PC-3 (cell line): ENCODE data around the gene DNM1L. TPM values are rescaled to one million over a fixed set of nuclear protein-coding genes. Genes with fewer than 3 reads are reported as not detected.
A peak's percentile ranks its signal among the peaks of the same experiment; 100 is the strongest.

Experiments
- ATAC-seq: fragments of 200-7000 bp; cut with Tn5 transposase; 2 replicates; pipeline ENCODE4 v1.9.1; 2020; ENCODE audit warnings: mild to moderate bottlenecking, moderate library complexity
- BruUV-seq: library from RNA; stranded (reverse); fragments of 400-500 nt; replicated peaks from 2 replicates; lab custom pipeline; 2021; lab: Mats Ljungman, UMichigan
- CTCF ChIA-PET: fragments of 300-600 bp; sonication (Branson Sonifier 250); formaldehyde crosslinking; loops from one replicate; lab custom pipeline; 2022; ENCODE audit warnings: antibody characterized with exemption; lab: Charles Lee
- POLR2A ChIA-PET: fragments of 300-600 bp; sonication (Branson Sonifier 250); formaldehyde crosslinking; loops from one replicate; lab custom pipeline; 2022; ENCODE audit warnings: antibody characterized with exemption; ENCODE audit not compliant: unreplicated experiment; lab: Charles Lee
- DNase-seq: peaks from one replicate; pipeline ENCODE4 v3.0.0-alpha.2; 2015
- H2AFZ ChIP-seq: fragments of 300-600 bp; sonication (generic); 2 replicates; pipeline ENCODE4 v1.6.0; 2016; ENCODE audit warnings: antibody characterized with exemption, low read length
- H3F3A ChIP-seq: fragments of 300-600 bp; sonication (generic); one replicate; pipeline ENCODE4 v1.6.0; 2017; ENCODE audit warnings: antibody characterized with exemption, low read length, control low read depth, mild to moderate bottlenecking; ENCODE audit not compliant: unreplicated experiment
- H3K27ac ChIP-seq: fragments of 300-600 bp; sonication (generic); 2 replicates; pipeline ENCODE4 v1.5.1; 2016; ENCODE audit warnings: mild to moderate bottlenecking, low read length
- H3K27me3 ChIP-seq: fragments of 300-600 bp; sonication (generic); 2 replicates; pipeline ENCODE4 v1.6.1; 2016; ENCODE audit warnings: low read length, mixed read lengths
- H3K36me3 ChIP-seq: fragments of 300-600 bp; sonication (generic); 2 replicates; pipeline ENCODE4 v1.6.1; 2016; ENCODE audit warnings: low read depth, mixed run types, low read length, mixed read lengths
- H3K4me1 ChIP-seq: fragments of 300-600 bp; sonication (generic); 2 replicates; pipeline ENCODE4 v1.5.1; 2016; ENCODE audit warnings: low read length; ENCODE audit not compliant: insufficient read depth
- H3K4me2 ChIP-seq: fragments of 300-600 bp; sonication (generic); 2 replicates; pipeline ENCODE4 v1.6.0; 2016; ENCODE audit warnings: low read length
- H3K4me3 ChIP-seq: fragments of 300-600 bp; sonication (generic); 2 replicates; pipeline ENCODE4 v1.5.1; 2016; ENCODE audit warnings: mild to moderate bottlenecking, low read length, mixed read lengths
- H3K79me2 ChIP-seq: fragments of 300-600 bp; sonication (generic); 2 replicates; pipeline ENCODE4 v1.6.1; 2017; ENCODE audit warnings: low read length, mixed read lengths
- H3K9ac ChIP-seq: fragments of 300-600 bp; sonication (generic); 2 replicates; pipeline ENCODE4 v1.6.0; 2016; ENCODE audit warnings: mild to moderate bottlenecking, low read length
- H3K9me2 ChIP-seq: fragments of 300-600 bp; sonication (generic); replicated peaks from 2 replicates; pipeline ENCODE4 v1.6.1; 2016; ENCODE audit warnings: mixed run types, low read length, mixed read lengths
- H3K9me3 ChIP-seq: fragments of 300-600 bp; sonication (generic); 2 replicates; pipeline ENCODE4 v1.6.1; 2016; ENCODE audit warnings: low read length, mixed read lengths
- H4K20me1 ChIP-seq: fragments of 300-600 bp; sonication (generic); 2 replicates; pipeline ENCODE4 v1.6.1; 2016; ENCODE audit warnings: low read length, mixed read lengths
- EZH2 ChIP-seq: fragments of 300-600 bp; sonication (generic); IDR thresholded peaks from one replicate; pipeline ENCODE4 v1.6.1; 2017; ENCODE audit warnings: antibody characterized with exemption, mild to moderate bottlenecking, low read length; ENCODE audit not compliant: unreplicated experiment
- EZH2phosphoT487 ChIP-seq: fragments of 300-600 bp; sonication (generic); IDR thresholded peaks from 2 replicates; pipeline ENCODE4 v1.6.1; 2018; ENCODE audit warnings: mild to moderate bottlenecking, antibody characterized with exemption, low read length, borderline replicate concordance
- intact Hi-C: fragments of 100-400 bp; cut with micrococcal nuclease; formaldehyde crosslinking; loops from 2 replicates; pipeline ENCODE4 v1.9.0; 2023
- total RNA-seq: library from RNA; depleted of rRNA; stranded (reverse); fragments of >200 nt; gene quantifications from 2 replicates; pipeline ENCODE4 v1.2.3, GENCODE V29; 2014
- TF ChIP-seq, protein P1 (sequence below): fragments of 300-600 bp; sonication (generic); conservative IDR thresholded peaks from 2 replicates; pipeline ENCODE4 v1.5.1; 2017; ENCODE audit warnings: antibody characterized with exemption, low read depth, mild to moderate bottlenecking, low read length

DNM1L gene
- total RNA-seq, 1 experiment from 2014 or later, result 38.7 TPM

- TF ChIP-seq EZH2phosphoT487, result no peak
- TF ChIP-seq, protein P1, sequence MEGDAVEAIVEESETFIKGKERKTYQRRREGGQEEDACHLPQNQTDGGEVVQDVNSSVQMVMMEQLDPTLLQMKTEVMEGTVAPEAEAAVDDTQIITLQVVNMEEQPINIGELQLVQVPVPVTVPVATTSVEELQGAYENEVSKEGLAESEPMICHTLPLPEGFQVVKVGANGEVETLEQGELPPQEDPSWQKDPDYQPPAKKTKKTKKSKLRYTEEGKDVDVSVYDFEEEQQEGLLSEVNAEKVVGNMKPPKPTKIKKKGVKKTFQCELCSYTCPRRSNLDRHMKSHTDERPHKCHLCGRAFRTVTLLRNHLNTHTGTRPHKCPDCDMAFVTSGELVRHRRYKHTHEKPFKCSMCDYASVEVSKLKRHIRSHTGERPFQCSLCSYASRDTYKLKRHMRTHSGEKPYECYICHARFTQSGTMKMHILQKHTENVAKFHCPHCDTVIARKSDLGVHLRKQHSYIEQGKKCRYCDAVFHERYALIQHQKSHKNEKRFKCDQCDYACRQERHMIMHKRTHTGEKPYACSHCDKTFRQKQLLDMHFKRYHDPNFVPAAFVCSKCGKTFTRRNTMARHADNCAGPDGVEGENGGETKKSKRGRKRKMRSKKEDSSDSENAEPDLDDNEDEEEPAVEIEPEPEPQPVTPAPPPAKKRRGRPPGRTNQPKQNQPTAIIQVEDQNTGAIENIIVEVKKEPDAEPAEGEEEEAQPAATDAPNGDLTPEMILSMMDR, result no peak
- intact Hi-C loops, result no loop called here
- Histone ChIP-seq H4K20me1 (no peaks in the 10 kb centered on the region), H3K27ac (no peak overlapping the region), H2AFZ (no peak overlapping the region), H3K9me3 (0 out of 2 replicates have a peak, but pooled peaks cover 6% of the 10 kb centered on the region), H3K79me2 (no peaks in the 10 kb centered on the region), H3K27me3 (no peaks in the 10 kb centered on the region), H3K9me2 (no peaks in the 10 kb centered on the region), H3K4me1 (no peaks in the 10 kb centered on the region; the same call in 1 of the 2 replicates), H3F3A (no peaks in the 10 kb centered on the region), H3K9ac (no peak overlapping the region), H3K4me3 (no peak overlapping the region), H3K36me3 (no peaks in the 10 kb centered on the region), H3K4me2 (no peak overlapping the region)
- DNase-seq (no peak), ATAC-seq (no peak)
- no TSS peak for BruUV-seq
- ChIA-PET CTCF (no interaction called here), POLR2A (no interaction called here)
Measured at GRCh38 chr12:32669584-32669983, 9.5 kb upstream of the DNM1L start.

GRCh38 chr12:32671930-32672780 lies 6.9 kb upstream of the DNM1L start:
- no peak overlapping the region for H3K9ac ChIP-seq
- peak; percentile 54 for ATAC-seq
- H3K36me3 ChIP-seq, result no peaks in the 10 kb centered on the region
- no peaks in the 10 kb centered on the region for H3K9me2 ChIP-seq
- BruUV-seq, result no TSS peak
- no peaks in the 10 kb centered on the region for H3F3A ChIP-seq
- H4K20me1 ChIP-seq, result no peaks in the 10 kb centered on the region
- ChIA-PET CTCF (interaction anchor here (0.6 kb wide), 1 partner anchor 284 kb away, joined by 4 read pairs; no protein-coding TSS in a partner anchor), POLR2A (interaction anchor here (0.6 kb wide), 1 partner anchor 84 kb away, joined by 3 read pairs; no protein-coding TSS in a partner anchor)
- intact Hi-C loops, result loop anchor here (2.0 to 5.0 kb wide), 2 partner anchors 307 to 1015 kb away; partner anchors contain the start of gene ETFBKMT
- H3K4me2 ChIP-seq, result no peak overlapping the region
- no peak overlapping the region for H2AFZ ChIP-seq
- H3K27me3 ChIP-seq, result no peaks in the 10 kb centered on the region
- TF ChIP-seq EZH2phosphoT487 (no peak), EZH2 (no peak)
- TF ChIP-seq, protein P1, result peak; percentile 65
- H3K4me3 ChIP-seq, result no peak overlapping the region
- H3K9me3 ChIP-seq, result 0 out of 2 replicates have a peak, but pooled peaks cover 6% of the 10 kb centered on the region
- H3K79me2 ChIP-seq, result no peaks in the 10 kb centered on the region
- H3K4me1 ChIP-seq, result no peaks in the 10 kb centered on the region
- DNase-seq, result peak; percentile 63
- no peak overlapping the region for H3K27ac ChIP-seq

DNA sequence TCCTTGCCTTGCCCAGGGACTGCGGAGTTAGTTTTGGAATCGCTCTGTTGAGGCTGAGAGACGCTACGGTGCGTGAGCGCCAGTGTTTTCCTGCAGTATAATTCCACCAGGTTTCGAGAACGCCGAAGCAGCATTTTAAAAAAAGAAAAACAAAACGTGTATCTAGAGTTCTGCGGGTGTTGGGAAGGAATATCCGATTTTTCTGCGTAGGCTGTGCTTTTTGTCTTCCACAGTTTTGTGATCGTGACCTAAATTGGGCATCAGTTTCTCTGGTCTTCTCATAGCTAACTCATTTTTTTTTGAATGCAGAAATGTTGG lies 778 bp downstream of the DNM1L start:
- ATAC-seq (peak; percentile 4; the same call in 1 of the 2 replicates), DNase-seq (no peak)
- H3K79me2 ChIP-seq, result peaks cover 52% of the 10 kb centered on the region
- CTCF ChIA-PET, result no interaction called here
- POLR2A ChIA-PET, result no interaction called here
- peaks cover 26% of the 10 kb centered on the region for H4K20me1 ChIP-seq
- no peaks in the 10 kb centered on the region for H3F3A ChIP-seq
- peak overlapping the region; percentile 88 for H3K4me3 ChIP-seq
- peak overlapping the region; percentile 79 for H3K9ac ChIP-seq
- peaks cover 5% of the 10 kb centered on the region for H3K4me1 ChIP-seq
- BruUV-seq, result no TSS peak
- H3K27me3 ChIP-seq, result no peaks in the 10 kb centered on the region
- TF ChIP-seq, protein P1, result no peak
- TF ChIP-seq EZH2phosphoT487, result no peak
- TF ChIP-seq EZH2, result no peak
- peak overlapping the region; percentile 82 for H3K4me2 ChIP-seq
- no peaks in the 10 kb centered on the region for H3K36me3 ChIP-seq
- H3K27ac ChIP-seq, result peak overlapping the region; percentile 36
- no peaks in the 10 kb centered on the region for H3K9me3 ChIP-seq
- no peaks in the 10 kb centered on the region for H3K9me2 ChIP-seq
- intact Hi-C loops, result loop anchor here (2.0 kb wide), 1 partner anchor 75 kb away; the partner anchor contains the start of gene YARS2
- peak overlapping the region; percentile 75 for H2AFZ ChIP-seq
